Duodenal mucosa (tissue), 2 donors: Measurements from ENCODE around the gene TMEM63C.
"Not testable (repeated sequence)": the region's sequence is repeated elsewhere in the genome, so short reads cannot be mapped to it uniquely, and the experiment has no call there.

Source experiments
- H3K27ac ChIP-seq: one replicate; pipeline ENCODE4 v1.7.0; 2013; ENCODE audit warnings: low read depth, low read length
- H3K27me3 ChIP-seq, 2 donors: one replicate each; pipeline ENCODE4 v1.7.0; 2013; ENCODE audit warnings: low read length in 2 of 2, control low read depth in 1 of 2; ENCODE audit not compliant: insufficient read depth in 2 of 2, control insufficient read depth in 1 of 2
- H3K36me3 ChIP-seq, 2 donors: one replicate each; pipeline ENCODE4 v1.7.0; 2013; ENCODE audit warnings: low read length in 2 of 2, control low read depth in 1 of 2; ENCODE audit not compliant: insufficient read depth in 2 of 2, control insufficient read depth in 1 of 2
- H3K4me1 ChIP-seq, 2 donors: one replicate each; pipeline ENCODE4 v1.7.0; 2013; ENCODE audit warnings: low read length in 2 of 2, control low read depth in 1 of 2; ENCODE audit not compliant: insufficient read depth in 2 of 2, control insufficient read depth in 1 of 2
- H3K4me3 ChIP-seq, 2 donors: one replicate each; pipeline ENCODE4 v1.7.0; 2013; ENCODE audit warnings: low read length in 2 of 2, low read depth in 1 of 2
- H3K9ac ChIP-seq, 2 donors: one replicate each; pipeline ENCODE4 v1.7.0; 2013; ENCODE audit warnings: low read length in 2 of 2, low read depth in 1 of 2
- H3K9me3 ChIP-seq, 2 donors: one replicate each; pipeline ENCODE4 v1.7.0; 2013; ENCODE audit warnings: low read length in 2 of 2, control low read depth in 1 of 2; ENCODE audit not compliant: control insufficient read depth in 1 of 2

TMEM63C gene

GRCh38 chr14:77157740-77158139, 23.9 kb upstream of the TMEM63C start:
- no peaks in the 10 kb centered on the region for H3K4me1 ChIP-seq
- no peak overlapping the region for H3K9ac ChIP-seq
- H3K9me3 ChIP-seq: no peaks in the 10 kb centered on the region
- H3K27ac ChIP-seq: no peak overlapping the region
- H3K27me3 ChIP-seq: peaks cover 28 to 33% of the 10 kb centered on the region in 2 donors
- no peak overlapping the region for H3K4me3 ChIP-seq
- H3K36me3 ChIP-seq: no peaks in the 10 kb centered on the region

GRCh38 chr14:77158175-77158881, 23.3 kb upstream of the TMEM63C start:
- Histone ChIP-seq H3K27me3 (peaks cover 23 to 30% of the 10 kb centered on the region in 2 donors), H3K9ac (no peak overlapping the region), H3K27ac (no peak overlapping the region), H3K4me1 (no peaks in the 10 kb centered on the region), H3K9me3 (no peaks in the 10 kb centered on the region), H3K36me3 (no peaks in the 10 kb centered on the region), H3K4me3 (no peak overlapping the region)

- no peaks in the 10 kb centered on the region for H3K9me3 ChIP-seq
- H3K9ac ChIP-seq: no peak overlapping the region
- peaks cover 23 to 25% of the 10 kb centered on the region in 2 donors for H3K27me3 ChIP-seq
- H3K27ac ChIP-seq: no peak overlapping the region
- H3K36me3 ChIP-seq: no peaks in the 10 kb centered on the region
- H3K4me1 ChIP-seq: no peaks in the 10 kb centered on the region
- H3K4me3 ChIP-seq: no peak overlapping the region
Observed at GRCh38 chr14:77158882-77159255, 22.7 kb upstream of the TMEM63C start.

GRCh38 chr14:77161011-77161410, 20.6 kb upstream of the TMEM63C start:
- Histone ChIP-seq H3K4me1 (no peaks in the 10 kb centered on the region), H3K4me3 (no peak overlapping the region), H3K27me3 (peaks cover 14 to 16% of the 10 kb centered on the region in 2 donors), H3K36me3 (no peaks in the 10 kb centered on the region), H3K27ac (no peak overlapping the region), H3K9me3 (no peaks in the 10 kb centered on the region), H3K9ac (no peak overlapping the region)

- H3K36me3 ChIP-seq: no peaks in the 10 kb centered on the region
Observed at GRCh38 chr14:77170045-77170444, 11.6 kb upstream of the TMEM63C start.

GRCh38 chr14:77172916-77173315, 8.7 kb upstream of the TMEM63C start:
- peaks cover 0 to 2% of the 10 kb centered on the region in 2 donors for H3K27me3 ChIP-seq
- H3K9ac ChIP-seq: no peak overlapping the region
- no peaks in the 10 kb centered on the region for H3K4me1 ChIP-seq
- peaks cover 4 to 7% of the 10 kb centered on the region in 2 donors for H3K9me3 ChIP-seq
- no peaks in the 10 kb centered on the region for H3K36me3 ChIP-seq
- H3K4me3 ChIP-seq: no peak overlapping the region
- no peak overlapping the region for H3K27ac ChIP-seq

More at GRCh38 chr14:77170045-77170444, 11.6 kb upstream of the TMEM63C start:
- Histone ChIP-seq H3K27me3 (peaks cover 0 to 2% of the 10 kb centered on the region in 2 donors), H3K4me1 (no peaks in the 10 kb centered on the region), H3K4me3 (no peak overlapping the region), H3K9me3 (peaks cover 4 to 7% of the 10 kb centered on the region in 2 donors), H3K9ac (no peak overlapping the region), H3K27ac (no peak overlapping the region)

GRCh38 chr14:77173911-77174617, 7.5 kb upstream of the TMEM63C start:
- not testable (repeated sequence) for H3K27me3 ChIP-seq, H3K27ac ChIP-seq, H3K9me3 ChIP-seq, H3K4me3 ChIP-seq, H3K4me1 ChIP-seq, H3K36me3 ChIP-seq, H3K9ac ChIP-seq

- H3K4me1 ChIP-seq: no peaks in the 10 kb centered on the region
- no peak overlapping the region for H3K4me3 ChIP-seq
- H3K9ac ChIP-seq: no peak overlapping the region
- H3K9me3 ChIP-seq: no peaks in the 10 kb centered on the region
- H3K36me3 ChIP-seq: no peaks in the 10 kb centered on the region
- peaks cover 2 to 3% of the 10 kb centered on the region in 2 donors for H3K27me3 ChIP-seq
- H3K27ac ChIP-seq: no peak overlapping the region
Observed at GRCh38 chr14:77175843-77176242, 5.8 kb upstream of the TMEM63C start.

GRCh38 chr14:77177702-77178101, 3.9 kb upstream of the TMEM63C start:
- no peaks in the 10 kb centered on the region for H3K9me3 ChIP-seq
- peaks cover 9 to 14% of the 10 kb centered on the region in 2 donors for H3K4me1 ChIP-seq
- H3K9ac ChIP-seq: no peak overlapping the region
- peaks cover 18 to 19% of the 10 kb centered on the region in 2 donors for H3K27me3 ChIP-seq
- no peaks in the 10 kb centered on the region for H3K36me3 ChIP-seq
- no peak overlapping the region for H3K27ac ChIP-seq
- no peak overlapping the region for H3K4me3 ChIP-seq

- Histone ChIP-seq H3K9me3 (no peaks in the 10 kb centered on the region), H3K36me3 (no peaks in the 10 kb centered on the region), H3K27me3 (peaks cover 15 to 25% of the 10 kb centered on the region in 2 donors), H3K4me1 (peaks cover 9 to 15% of the 10 kb centered on the region in 2 donors), H3K9ac (no peak overlapping the region), H3K27ac (no peak overlapping the region), H3K4me3 (no peak overlapping the region)
Observed at GRCh38 chr14:77178656-77179055, 2.9 kb upstream of the TMEM63C start.
